Measurements from ENCODE around the gene IZUMO4.

- TF ChIP-seq, protein P1, sequence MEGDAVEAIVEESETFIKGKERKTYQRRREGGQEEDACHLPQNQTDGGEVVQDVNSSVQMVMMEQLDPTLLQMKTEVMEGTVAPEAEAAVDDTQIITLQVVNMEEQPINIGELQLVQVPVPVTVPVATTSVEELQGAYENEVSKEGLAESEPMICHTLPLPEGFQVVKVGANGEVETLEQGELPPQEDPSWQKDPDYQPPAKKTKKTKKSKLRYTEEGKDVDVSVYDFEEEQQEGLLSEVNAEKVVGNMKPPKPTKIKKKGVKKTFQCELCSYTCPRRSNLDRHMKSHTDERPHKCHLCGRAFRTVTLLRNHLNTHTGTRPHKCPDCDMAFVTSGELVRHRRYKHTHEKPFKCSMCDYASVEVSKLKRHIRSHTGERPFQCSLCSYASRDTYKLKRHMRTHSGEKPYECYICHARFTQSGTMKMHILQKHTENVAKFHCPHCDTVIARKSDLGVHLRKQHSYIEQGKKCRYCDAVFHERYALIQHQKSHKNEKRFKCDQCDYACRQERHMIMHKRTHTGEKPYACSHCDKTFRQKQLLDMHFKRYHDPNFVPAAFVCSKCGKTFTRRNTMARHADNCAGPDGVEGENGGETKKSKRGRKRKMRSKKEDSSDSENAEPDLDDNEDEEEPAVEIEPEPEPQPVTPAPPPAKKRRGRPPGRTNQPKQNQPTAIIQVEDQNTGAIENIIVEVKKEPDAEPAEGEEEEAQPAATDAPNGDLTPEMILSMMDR (IDR thresholded peaks at IDR 0.05; ENCODE audit: low read length): no peak
- no peak for TF ChIP-seq EZH2 (optimal IDR thresholded peaks at IDR 0.05; ENCODE audit: low read depth, low read length)
- TF ChIP-seq EZH2phosphoT487 (IDR thresholded peaks at IDR 0.05; ENCODE audit: low read length): no peak
Measured at GRCh38 chr19:2064395-2064787, 32.3 kb upstream of the IZUMO4 start.
